Activated naive CD4-positive, alpha-beta T cell treated with Interleukin-2 at 50 U/mL for 16 hours (primary cell): Measurements from ENCODE around the gene CLIP2.
"Not testable (repeated sequence)": the region's sequence is repeated elsewhere in the genome, so short reads cannot be mapped to it uniquely, and the experiment has no call there.

Source experiments
- DNase-seq: peaks from one replicate; pipeline ENCODE4 v3.0.0-alpha.2; 2020

Gene CLIP2

GRCh38 chr7:74300926-74301325 lies 11.7 kb downstream of the CLIP2 start:
- no peak for DNase-seq

- DNase-seq, result no peak
These were observed 13.6 kb downstream of the CLIP2 start for GRCh38 chr7:74302745-74303221.

DNA sequence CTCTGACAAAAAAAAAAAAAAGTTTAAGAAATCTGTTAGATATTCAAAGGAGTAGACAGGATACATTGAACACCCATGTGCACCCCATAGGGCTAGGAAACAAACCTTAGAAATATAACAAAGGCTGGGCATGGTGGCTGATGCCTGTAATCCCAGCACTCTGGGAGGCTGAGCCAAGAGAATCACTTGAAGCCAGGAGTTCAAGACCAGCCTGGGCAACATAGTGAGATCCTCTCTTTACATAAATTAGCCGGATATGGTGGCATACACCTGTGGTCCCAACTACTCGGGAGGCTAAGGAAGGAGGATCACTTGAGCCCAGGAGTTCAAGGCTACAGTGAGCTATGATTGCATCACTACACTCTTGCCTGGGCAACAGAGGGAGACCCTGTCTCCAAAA lies 15.3 kb downstream of the CLIP2 start:
- no peak for DNase-seq

DNA sequence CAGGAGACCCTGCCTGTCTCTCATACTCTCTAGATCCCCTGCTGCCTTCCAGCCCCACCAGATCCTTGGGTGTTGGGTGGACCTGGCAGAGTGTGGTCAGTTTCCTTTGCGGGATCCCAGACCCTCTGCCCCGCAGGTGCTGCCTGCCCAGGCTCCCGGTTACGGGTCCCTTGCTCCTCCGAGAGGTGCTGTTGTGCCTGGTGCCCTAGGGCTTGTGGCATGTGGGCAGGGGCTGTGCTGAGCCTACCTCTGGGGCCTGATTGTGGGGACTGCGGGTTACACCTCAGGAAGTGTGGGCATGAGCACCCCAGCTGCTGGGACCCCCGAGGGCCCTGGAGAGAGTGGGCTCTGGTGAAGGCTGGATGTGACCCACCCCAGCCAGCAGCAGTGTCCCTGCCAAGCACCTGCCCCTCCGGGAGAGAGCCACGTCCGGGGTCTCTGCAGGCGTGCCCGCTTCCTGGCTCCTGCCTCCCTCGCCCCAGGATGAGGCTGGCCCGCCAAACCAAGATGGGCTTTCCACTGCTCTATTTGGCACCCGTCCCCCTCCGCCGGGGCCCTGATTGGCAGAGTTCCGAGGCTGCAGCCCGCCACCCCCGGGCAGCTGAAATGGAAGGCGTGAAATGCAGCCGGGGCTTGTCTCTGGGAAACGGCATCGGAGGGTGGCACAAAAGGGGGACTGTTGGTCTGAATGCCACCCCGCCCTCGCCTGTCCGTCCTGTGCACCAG lies 17.0 kb downstream of the CLIP2 start:
- DNase-seq, result no peak

DNA sequence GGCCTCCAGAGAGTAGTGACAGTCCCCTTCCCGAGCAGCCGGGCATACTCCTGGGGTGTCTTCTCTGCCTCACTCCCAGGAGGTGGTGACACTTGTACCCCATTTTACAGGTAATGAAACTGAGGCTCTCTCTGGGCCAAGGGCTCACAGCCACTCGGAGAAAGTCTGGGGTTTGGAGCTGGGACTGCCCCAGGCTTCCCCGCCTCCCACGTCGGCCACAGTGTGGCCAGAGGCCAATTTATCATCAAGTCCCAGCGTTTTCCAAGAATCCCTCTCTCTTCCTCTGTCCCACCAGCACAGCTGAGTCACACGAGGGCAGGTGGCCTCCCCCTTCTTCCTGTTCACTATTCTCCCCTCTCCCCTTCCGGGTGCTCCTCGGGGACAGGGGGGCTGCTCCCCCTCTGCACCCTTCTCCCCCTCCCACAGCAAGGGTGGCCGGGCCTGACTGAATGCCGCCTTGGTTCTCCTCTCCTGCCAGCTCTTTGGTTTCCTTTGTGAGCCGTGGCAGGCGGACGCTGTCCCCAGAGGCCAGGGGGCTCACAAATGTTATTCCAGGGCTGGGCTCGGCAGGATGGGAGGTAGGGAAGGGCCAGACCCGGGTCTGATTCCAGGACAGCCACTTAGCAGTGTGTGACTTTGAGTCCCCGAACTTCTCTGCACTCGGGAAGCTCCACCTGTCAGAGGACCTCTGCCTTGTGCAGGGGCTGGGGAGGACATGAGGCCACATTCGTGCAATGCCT lies 17.7 kb downstream of the CLIP2 start:
- DNase-seq, result no peak

DNA sequence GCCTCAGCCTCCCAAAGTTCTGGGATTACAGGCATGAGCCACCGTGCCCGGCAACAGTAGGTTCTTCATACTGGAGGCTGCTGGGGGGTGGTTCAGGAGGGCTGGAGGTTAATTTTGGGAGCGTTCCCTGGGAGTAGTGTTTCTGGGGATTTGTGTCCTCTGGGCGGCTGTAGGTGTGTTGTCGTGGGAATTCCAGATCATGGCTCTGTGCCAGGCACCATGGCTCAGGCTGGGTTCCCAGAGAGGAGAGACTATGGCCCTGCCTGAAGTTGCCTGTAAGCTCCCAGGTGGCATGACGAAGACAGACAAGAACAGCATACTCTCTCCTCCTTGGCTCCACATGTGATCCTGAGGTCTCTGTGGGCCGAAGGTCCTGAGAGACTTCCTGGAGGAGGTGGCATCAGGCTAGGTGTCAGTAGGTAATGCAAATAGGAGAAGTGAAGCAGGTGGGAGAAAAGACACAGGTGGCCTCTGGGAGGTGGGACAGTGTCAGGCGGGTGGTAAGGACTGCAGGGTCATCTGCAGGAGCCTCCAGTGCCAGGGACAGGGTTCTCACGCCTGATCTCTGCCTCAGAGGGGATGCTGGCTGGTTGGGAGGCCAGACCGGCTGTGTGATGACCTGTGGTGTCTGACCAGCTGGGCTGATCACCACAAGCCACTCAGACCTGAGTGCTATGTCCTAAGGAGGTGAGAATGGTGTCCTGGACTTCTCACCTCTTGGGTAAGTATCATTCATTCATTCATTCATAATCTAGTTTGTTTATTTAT lies 18.7 kb downstream of the CLIP2 start:
- DNase-seq, result no peak

- DNase-seq, result no peak
These were observed 20.0 kb downstream of the CLIP2 start for GRCh38 chr7:74309181-74309580.

GRCh38 chr7:74311305-74311744 lies 22.1 kb downstream of the CLIP2 start:
- DNase-seq, result no peak

- no peak for DNase-seq
These were observed 23.3 kb downstream of the CLIP2 start for GRCh38 chr7:74312418-74313028.

DNA sequence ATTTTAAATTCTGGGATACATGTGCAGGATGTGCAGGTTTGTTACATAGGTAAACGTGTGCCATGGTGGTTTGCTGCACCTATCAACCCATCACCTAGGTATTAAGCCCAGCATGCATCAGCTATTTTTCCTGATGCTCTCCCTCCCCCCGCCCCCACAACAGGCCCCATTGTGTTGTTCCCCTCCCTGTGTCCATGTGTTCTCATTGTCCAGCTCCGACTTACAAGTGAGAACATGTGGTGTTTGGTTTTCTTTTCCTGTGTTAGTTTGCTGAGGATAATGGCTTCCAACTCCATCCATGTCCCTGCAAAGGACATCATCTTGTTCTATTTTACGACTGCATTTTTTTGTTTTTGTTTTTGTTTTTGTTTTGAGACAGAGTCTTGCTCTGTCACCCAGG lies 26.7 kb downstream of the CLIP2 start:
- not testable (repeated sequence) for DNase-seq

- no peak for DNase-seq
These were observed 28.1 kb downstream of the CLIP2 start for GRCh38 chr7:74317146-74317782.

GRCh38 chr7:74318043-74318442 lies 28.8 kb downstream of the CLIP2 start:
- no peak for DNase-seq

- no peak for DNase-seq
These were observed 31.5 kb downstream of the CLIP2 start for GRCh38 chr7:74320645-74321221.

GRCh38 chr7:74322892-74323291 lies 33.7 kb downstream of the CLIP2 start:
- not testable (repeated sequence) for DNase-seq

GRCh38 chr7:74324531-74325209 lies 35.5 kb downstream of the CLIP2 start:
- DNase-seq, result no peak

DNA sequence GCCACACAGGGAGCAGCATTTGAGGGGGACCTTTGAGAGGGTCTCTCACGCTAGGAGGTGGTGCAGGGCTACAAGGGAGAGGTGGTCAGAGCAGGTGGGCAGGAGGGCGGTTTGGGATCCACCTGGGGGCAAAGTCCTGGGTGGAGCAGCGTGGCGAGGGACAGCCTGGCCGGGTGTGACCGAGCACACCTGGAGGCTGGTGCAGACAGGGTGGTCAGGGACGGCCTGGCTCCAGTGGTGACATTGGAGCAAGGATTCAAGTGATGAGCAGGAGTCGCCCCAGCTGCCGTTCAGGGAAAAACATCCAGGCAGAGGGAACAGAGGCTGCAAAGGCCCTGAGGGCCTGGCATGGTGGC lies 36.0 kb downstream of the CLIP2 start:
- no peak for DNase-seq

- no peak for DNase-seq
These were observed 40.0 kb downstream of the CLIP2 start for GRCh38 chr7:74329225-74329624.

DNA sequence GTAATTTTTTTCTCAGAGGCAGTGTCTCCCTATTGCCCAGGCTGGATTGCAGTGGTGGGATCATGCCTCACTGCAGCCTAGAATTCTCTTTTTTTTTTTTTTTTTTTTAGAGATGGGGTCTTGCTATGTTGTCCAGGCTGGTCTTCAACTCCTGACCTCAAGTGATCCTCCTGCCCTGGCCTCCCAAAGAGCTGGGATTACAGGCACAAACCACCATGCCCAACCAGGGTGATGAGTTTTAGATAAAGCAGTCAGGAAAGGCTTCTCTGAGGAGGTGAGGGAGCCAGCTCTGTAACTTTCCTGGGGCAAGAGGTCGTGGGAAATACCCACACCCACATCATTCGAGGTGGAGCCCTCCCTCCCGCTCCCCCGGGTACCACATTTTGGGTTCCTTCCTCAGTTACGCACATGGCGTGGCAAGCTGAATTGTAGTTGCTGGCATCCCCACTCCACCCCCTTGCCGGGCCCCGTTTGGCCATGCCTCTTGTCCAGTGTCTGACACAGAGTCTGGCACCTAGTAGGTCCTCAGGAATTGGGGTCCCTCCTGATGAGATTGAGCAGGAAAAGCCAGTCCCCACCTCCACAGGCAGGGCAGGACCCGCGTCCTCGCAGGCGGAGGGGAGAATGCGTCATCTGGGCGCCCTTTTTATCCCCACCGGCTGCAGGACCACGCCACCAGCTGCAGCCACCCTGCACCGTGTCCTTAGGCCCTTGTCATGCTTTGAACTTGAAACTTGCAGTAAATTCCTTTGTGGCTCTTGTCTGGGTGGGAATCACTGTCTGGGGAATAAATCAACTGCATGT lies 43.4 kb downstream of the CLIP2 start:
- DNase-seq, result no peak

GRCh38 chr7:74334030-74334429 lies 44.8 kb downstream of the CLIP2 start:
- DNase-seq, result no peak

GRCh38 chr7:74337926-74338325 lies 48.7 kb downstream of the CLIP2 start:
- DNase-seq, result no peak
